GM18505 (cell line): ENCODE measurements around the gene SLC15A4.

Source experiments
- ATAC-seq: cut with Tn5 transposase; IDR thresholded peaks from one replicate; pipeline ENCODE4 v1.9.1; 2021; ENCODE audit not compliant: unreplicated experiment
- POLR2A ChIP-seq: IDR thresholded peaks from 4 replicates; pipeline ENCODE4 v1.6.1; 2011; ENCODE audit warnings: borderline replicate concordance; ENCODE audit not compliant: insufficient read depth, insufficient read length; ENCODE audit errors: extremely low read depth

SLC15A4 gene

GRCh38 chr12:128823916-128824839 lies at the start of gene SLC15A4:
SLC15A4 (minus strand) TSS chr12:128823958; CDS start chr12:128823943, 15 bp downstream.
- peak; percentile 85 for ATAC-seq
- peak; percentile 94 for TF ChIP-seq POLR2A

- ATAC-seq: no peak
- TF ChIP-seq POLR2A: no peak
Measured at GRCh38 chr12:128872303-128872702, 48.5 kb upstream of the SLC15A4 start.

- no peak for ATAC-seq
Measured at GRCh38 chr12:128871516-128871892, 47.7 kb upstream of the SLC15A4 start.

GRCh38 chr12:128867466-128867865 lies 43.7 kb upstream of the SLC15A4 start:
- no peak for TF ChIP-seq POLR2A
- no peak for ATAC-seq

More at GRCh38 chr12:128871516-128871892, 47.7 kb upstream of the SLC15A4 start:
- no peak for TF ChIP-seq POLR2A

- TF ChIP-seq POLR2A: no peak
- ATAC-seq: no peak
Measured at GRCh38 chr12:128864516-128865186, 40.9 kb upstream of the SLC15A4 start.

- ATAC-seq: no peak
- no peak for TF ChIP-seq POLR2A
Measured at GRCh38 chr12:128863957-128864356, 40.2 kb upstream of the SLC15A4 start.

- ATAC-seq: no peak
Measured at GRCh38 chr12:128861226-128862016, 37.7 kb upstream of the SLC15A4 start.

GRCh38 chr12:128859311-128859710 lies 35.6 kb upstream of the SLC15A4 start:
- ATAC-seq: no peak
- no peak for TF ChIP-seq POLR2A

More at GRCh38 chr12:128861226-128862016, 37.7 kb upstream of the SLC15A4 start:
- TF ChIP-seq POLR2A: no peak

GRCh38 chr12:128857133-128857763 lies 33.5 kb upstream of the SLC15A4 start:
- no peak for ATAC-seq
- TF ChIP-seq POLR2A: no peak

GRCh38 chr12:128856791-128857078 lies 33.0 kb upstream of the SLC15A4 start:
- no peak for TF ChIP-seq POLR2A
- ATAC-seq: no peak

- ATAC-seq: no peak
- TF ChIP-seq POLR2A: no peak
Measured at GRCh38 chr12:128856035-128856790, 32.5 kb upstream of the SLC15A4 start.

GRCh38 chr12:128853600-128854197 lies 29.9 kb upstream of the SLC15A4 start:
- TF ChIP-seq POLR2A: no peak
- peak; percentile 49 for ATAC-seq
